Glomerular visceral epithelial cell (primary cell): ENCODE results near the gene SLC39A12.
A peak's percentile ranks its signal among the peaks of the same experiment; 100 is the strongest.
"Not testable (repeated sequence)": the region's sequence is repeated elsewhere in the genome, so short reads cannot be mapped to it uniquely, and the experiment has no call there.

Experiments
- DNase-seq: peaks from one replicate; pipeline ENCODE4 v3.0.0-alpha.2; 2016; ENCODE audit errors: extremely low spot score

SLC39A12 gene

GRCh38 chr10:17951868-17952371 is at the start of gene SLC39A12:
SLC39A12 (plus strand) TSS chr10:17951918; CDS start chr10:17953277, 1,359 bp downstream.
- peak; percentile 47 for DNase-seq

DNA sequence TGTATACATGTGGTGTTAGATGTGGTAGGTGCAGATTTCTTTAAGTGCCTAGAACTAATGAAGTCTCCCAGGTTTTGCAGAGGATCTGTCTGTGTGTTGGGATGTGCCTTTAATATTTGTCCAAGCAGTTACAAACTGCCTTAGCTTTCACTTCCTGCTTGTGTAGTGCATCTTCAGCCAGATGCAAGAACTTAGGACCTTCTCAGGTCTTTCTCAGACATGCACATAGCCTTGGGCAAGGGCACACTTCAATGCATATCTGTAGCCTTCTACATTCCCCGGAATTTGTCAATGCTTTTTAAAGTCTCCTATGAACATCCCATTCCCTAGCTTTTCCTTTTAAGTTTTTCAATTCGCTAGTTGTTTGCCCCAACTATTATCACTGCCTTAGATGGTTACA is 47.2 kb upstream of the SLC39A12 start:
- no peak for DNase-seq

GRCh38 chr10:17905491-17905890 is 46.2 kb upstream of the SLC39A12 start:
- no peak for DNase-seq

- no peak for DNase-seq
Measured at GRCh38 chr10:17906002-17906401, 45.7 kb upstream of the SLC39A12 start.

DNA sequence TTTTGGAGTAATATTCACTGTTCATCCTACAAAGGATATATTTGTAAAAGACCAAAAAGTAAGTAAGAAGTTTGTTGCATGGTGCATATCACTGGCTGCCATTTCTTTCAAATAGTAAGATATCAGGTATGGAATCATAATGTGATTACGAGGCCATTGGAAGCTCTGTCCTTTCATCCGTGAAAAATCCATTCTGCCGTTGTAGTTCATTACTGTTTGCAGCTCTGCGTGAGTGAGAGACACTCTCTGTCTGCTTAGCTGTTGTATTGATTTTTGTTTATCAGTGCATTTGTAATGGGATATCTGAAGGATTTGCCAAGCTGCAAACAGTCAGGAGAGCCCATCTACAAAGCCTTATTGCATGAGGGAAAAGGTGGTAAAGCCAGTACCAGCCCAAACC is 44.1 kb upstream of the SLC39A12 start:
- no peak for DNase-seq

DNA sequence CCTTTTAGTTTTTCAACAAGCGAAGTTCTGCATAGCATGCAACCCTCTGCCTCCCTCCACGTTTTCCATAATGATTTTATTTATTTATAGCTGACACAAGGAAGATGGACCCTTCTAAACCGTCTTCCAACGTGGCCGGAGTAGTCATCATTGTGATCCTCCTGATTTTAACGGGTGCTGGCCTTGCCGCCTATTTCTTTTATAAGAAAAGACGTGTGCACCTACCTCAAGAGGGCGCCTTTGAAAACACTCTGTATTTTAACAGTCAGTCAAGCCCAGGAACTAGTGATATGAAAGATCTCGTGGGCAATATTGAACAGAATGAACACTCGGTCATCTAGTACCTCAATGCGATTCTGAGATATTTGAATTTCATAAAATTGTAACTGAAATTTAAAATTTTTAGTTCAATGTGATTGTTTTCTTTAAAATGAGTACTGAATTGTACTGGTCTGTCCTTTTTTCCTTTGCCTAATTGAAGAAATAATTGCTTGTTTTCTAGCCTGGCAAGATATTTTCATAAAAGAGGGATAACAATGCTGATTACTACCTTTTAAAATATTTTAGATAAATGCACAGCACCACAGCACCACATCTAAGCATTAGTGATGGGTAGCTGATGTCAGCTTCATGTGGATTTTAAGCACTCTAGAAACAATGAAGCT is 41.5 kb upstream of the SLC39A12 start:
- DNase-seq = peak; percentile 56

DNA sequence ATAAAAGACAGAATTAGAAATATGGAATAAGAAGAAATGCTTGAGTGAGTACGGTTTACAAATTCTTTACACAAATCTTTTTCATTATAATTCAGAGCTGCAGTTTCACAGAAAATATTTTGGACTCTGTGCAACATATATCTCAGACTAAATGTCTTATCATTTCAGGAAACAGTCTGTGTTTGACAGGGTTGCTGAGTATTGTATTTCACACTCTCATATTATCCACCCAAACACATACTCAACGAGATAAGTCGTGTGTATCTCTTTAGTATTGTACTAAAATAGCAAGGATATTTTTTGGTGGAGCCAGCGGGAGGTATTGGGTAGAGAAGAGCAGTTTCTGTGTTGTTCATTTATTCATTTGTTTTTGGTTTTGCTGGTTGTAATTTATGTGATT is 39.0 kb upstream of the SLC39A12 start:
- no peak for DNase-seq

DNA sequence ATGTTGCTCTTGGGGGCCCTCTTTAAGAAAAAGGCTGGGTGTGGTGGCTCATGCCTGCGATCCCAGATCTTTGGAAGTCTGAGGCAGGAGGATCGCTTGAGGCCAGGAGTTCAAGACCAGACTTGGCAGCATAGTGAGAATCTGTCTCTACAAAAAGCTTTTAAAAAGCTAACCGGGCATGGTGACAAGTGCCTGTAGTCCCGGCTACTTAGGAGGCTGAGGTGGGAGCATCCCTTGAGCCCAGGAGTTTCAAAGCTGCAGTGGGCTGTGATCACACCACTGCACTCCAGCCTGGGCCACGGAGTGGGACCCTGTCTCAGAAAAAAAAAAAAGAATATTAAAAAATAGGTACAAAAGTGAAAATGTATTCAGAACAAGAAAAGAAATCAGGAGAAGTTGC is 38.1 kb upstream of the SLC39A12 start:
- DNase-seq = no peak

GRCh38 chr10:17914169-17915045 is 37.3 kb upstream of the SLC39A12 start:
- no peak for DNase-seq

- DNase-seq = no peak
Measured at GRCh38 chr10:17915181-17915580, 36.5 kb upstream of the SLC39A12 start.

DNA sequence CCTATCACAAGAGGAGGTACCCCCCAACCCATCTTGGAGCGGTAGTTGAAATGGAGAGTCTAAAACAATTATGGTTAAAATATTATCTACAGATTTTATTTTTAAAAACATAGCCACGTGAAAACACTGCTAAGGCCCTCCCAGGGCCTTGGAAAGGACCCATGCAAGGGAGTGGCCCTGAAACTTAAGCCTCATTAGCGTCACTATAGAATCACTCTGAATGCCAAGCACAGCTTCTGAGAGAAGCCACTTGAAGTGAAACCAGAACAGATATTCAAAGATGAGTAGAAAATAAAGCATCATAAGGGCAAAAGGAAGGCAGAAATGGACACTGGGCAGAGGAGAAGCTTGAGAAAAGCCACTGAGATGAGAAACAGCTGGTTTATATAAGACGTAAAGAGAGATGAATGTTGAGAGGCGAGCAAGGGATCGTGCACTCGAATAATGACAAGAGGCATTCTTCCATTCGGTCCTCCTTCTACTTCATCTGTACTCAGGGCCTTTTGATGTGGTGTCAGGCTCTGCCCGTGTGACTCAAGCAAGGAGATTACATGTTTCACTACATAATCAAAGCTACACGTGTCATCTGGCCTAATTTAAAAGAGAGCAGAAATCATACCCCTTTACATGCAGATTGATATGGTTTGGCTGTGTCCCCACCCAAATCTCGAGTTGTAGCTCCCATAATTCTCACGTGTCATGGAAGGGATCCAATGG is 33.4 kb upstream of the SLC39A12 start:
- DNase-seq = no peak

DNA sequence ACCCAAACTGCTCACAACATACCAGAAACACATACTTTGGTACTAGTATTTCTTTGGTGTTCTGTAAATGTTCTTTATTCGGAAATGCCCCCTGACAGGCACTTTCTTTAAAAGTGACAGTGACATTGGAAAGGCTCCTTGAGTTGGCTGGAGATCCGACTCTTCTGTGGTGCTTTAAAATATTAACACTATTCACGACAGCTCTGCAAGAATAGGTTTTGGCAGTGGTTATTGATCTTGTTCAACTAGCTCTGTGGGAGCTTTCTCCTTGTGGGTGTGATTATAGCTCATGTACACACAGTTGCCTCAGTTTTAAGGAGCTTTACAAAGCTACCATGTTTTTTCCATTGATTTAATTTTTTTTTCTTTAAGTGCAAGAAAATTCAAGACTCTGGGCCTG is 30.3 kb upstream of the SLC39A12 start:
- no peak for DNase-seq

GRCh38 chr10:17923728-17924127 is 28.0 kb upstream of the SLC39A12 start:
- peak; percentile 72 for DNase-seq

GRCh38 chr10:17943033-17943745 is 8.5 kb upstream of the SLC39A12 start:
- no peak for DNase-seq

DNA sequence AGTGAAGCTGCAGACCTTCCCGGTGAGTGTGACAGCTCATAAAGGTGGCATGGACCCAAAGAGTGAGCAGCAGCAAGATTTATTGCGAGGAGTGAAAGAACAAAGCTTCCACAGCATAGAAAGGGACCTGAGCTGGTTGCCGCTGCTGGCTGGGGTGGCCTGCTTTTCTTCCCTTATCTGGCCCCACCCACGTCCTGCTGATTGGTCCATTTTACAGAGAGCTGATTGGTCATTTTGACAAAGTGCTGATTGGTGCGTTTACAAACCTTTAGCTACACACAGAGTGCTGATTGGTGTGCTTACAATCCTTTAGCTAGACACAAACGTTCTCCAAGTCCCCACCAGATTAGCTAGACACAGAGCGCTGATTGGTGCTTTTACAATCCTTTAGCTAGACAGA is 1.4 kb upstream of the SLC39A12 start:
- DNase-seq = not testable (repeated sequence)

- no peak for DNase-seq
Measured at GRCh38 chr10:17950726-17951125, 992 bp upstream of the SLC39A12 start.

DNA sequence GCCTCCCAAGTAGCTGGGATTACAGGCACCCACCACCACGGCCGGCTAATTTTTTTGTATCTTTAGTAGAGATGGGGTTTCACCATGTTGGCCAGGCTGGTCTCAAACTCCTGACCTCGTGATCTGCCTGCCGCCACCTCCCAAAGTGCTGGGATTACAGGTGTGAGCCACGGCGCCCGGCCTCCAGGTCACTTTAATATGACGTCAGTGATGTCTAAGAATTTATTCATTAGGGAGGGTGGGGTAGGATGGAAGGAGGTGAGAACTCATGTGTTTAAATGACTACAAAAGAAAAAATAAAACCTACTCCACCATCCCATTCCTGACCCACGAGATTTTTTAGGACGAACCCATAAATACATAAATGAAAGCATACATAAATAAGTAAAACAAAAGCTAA is 2.7 kb downstream of the SLC39A12 start:
- not testable (repeated sequence) for DNase-seq

DNA sequence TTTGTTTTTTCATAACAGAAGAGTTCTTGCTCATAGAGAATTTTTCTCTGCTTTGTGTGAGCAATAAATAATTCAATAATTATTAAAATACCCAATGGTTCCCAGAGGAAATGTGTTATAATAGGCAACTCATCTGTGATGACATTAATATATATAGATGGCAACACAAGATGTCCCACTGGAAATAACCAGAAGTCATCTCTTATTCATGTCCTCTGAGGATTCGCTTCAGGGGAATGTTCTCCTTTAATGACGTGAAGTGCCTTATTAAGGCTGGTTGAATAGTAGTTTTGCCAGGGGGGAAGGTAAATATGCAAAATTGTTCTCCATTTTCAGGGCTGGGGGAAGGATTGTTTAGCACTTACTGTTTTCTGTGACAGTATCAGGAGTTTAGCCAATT is 3.1 kb downstream of the SLC39A12 start:
- DNase-seq = no peak

- DNase-seq = no peak
Measured at GRCh38 chr10:17958049-17958448, 6.3 kb downstream of the SLC39A12 start.

GRCh38 chr10:17959870-17960269 is 8.2 kb downstream of the SLC39A12 start:
- no peak for DNase-seq

GRCh38 chr10:17961551-17962422 is 10.1 kb downstream of the SLC39A12 start:
- DNase-seq = peak; percentile 72
